Mesendoderm (in vitro differentiated cells): ENCODE data around the gene CUX1.
"Not testable (repeated sequence)": the region's sequence is repeated elsewhere in the genome, so short reads cannot be mapped to it uniquely, and the experiment has no call there.

Source experiments
- DNase-seq: peaks from one replicate; pipeline ENCODE4 v3.0.0; 2013
- H2AK5ac ChIP-seq: 2 replicates; pipeline ENCODE4 v1.6.1; 2013; ENCODE audit warnings: low read length, inconsistent platforms
- H2BK120ac ChIP-seq: 2 replicates; pipeline ENCODE4 v1.6.1; 2013; ENCODE audit warnings: low read depth, mild to moderate bottlenecking, low read length, moderate library complexity, mixed read lengths
- H2BK15ac ChIP-seq: replicated peaks from 2 replicates; pipeline ENCODE4 v1.6.1; 2013; ENCODE audit warnings: low read depth, mild to moderate bottlenecking, moderate library complexity
- H2BK5ac ChIP-seq: 2 replicates; pipeline ENCODE4 v1.6.1; 2013; ENCODE audit warnings: low read length, inconsistent platforms
- H3K18ac ChIP-seq: 2 replicates; pipeline ENCODE4 v1.6.1; 2013; ENCODE audit warnings: mild to moderate bottlenecking, low read length, mixed read lengths
- H3K23ac ChIP-seq: one replicate; pipeline ENCODE4 v1.6.1; 2013; ENCODE audit warnings: low read length
- H3K27ac ChIP-seq: 2 replicates; pipeline ENCODE4 v1.5.1; 2013; ENCODE audit warnings: low read depth, mild to moderate bottlenecking, inconsistent platforms, low read length, moderate library complexity
- H3K27me3 ChIP-seq: 2 replicates; pipeline ENCODE4 v1.6.1; 2013; ENCODE audit warnings: low read length, control low read depth, mild to moderate bottlenecking, inconsistent platforms; ENCODE audit not compliant: insufficient read depth, poor library complexity
- H3K36me3 ChIP-seq: 2 replicates; pipeline ENCODE4 v1.6.1; 2013; ENCODE audit warnings: low read length, inconsistent platforms; ENCODE audit not compliant: control insufficient read depth, insufficient read depth
- H3K4ac ChIP-seq: one replicate; pipeline ENCODE4 v1.6.1; 2013; ENCODE audit warnings: low read depth, mild to moderate bottlenecking, low read length, moderate library complexity
- H3K4me1 ChIP-seq: 2 replicates; pipeline ENCODE4 v1.6.1; 2013; ENCODE audit warnings: low read depth, low read length, inconsistent platforms; ENCODE audit not compliant: control insufficient read depth
- H3K4me2 ChIP-seq: 2 replicates; pipeline ENCODE4 v1.6.1; 2013; ENCODE audit warnings: low read length
- H3K4me3 ChIP-seq: 2 replicates; pipeline ENCODE4 v1.5.1; 2013; ENCODE audit warnings: mild to moderate bottlenecking, low read length
- H3K56ac ChIP-seq: one replicate; pipeline ENCODE4 v1.6.1; 2013; ENCODE audit warnings: low read length
- H3K79me1 ChIP-seq: 2 replicates; pipeline ENCODE4 v1.6.1; 2013; ENCODE audit warnings: low read length, inconsistent platforms
- H3K79me2 ChIP-seq: 2 replicates; pipeline ENCODE4 v1.6.1; 2013; ENCODE audit warnings: mild to moderate bottlenecking, low read length; ENCODE audit not compliant: control insufficient read depth, insufficient read depth
- H3K9ac ChIP-seq: 2 replicates; pipeline ENCODE4 v1.6.1; 2013; ENCODE audit warnings: low read length, inconsistent platforms
- H4K5ac ChIP-seq: one replicate; pipeline ENCODE4 v1.6.1; 2013; ENCODE audit warnings: low read length
- H4K8ac ChIP-seq: one replicate; pipeline ENCODE4 v1.6.1; 2013; ENCODE audit warnings: low read depth, mild to moderate bottlenecking, control low read depth, low read length, moderate library complexity
- WGBS: extraction: QIAGEN DNeasy Blood & Tissue Kit; methylation state at CpG from one replicate; pipeline ENCODE4 v1.1.7; 2013; ENCODE audit warnings: low lambda C conversion rate, missing lambda C conversion rate; ENCODE audit not compliant: insufficient coverage; ENCODE audit errors: extremely low coverage; 5-methylcytosine and 5-hydroxymethylcytosine counted together

The CUX1 gene

GRCh38 chr7:101924171-101924570 lies 106.7 kb downstream of the CUX1 start:
- no peaks in the 10 kb centered on the region for H3K27me3 ChIP-seq
- no peak overlapping the region for H3K9ac ChIP-seq
- H2BK120ac ChIP-seq: no peak overlapping the region
- peaks cover 67% of the 10 kb centered on the region for H3K79me2 ChIP-seq
- DNase-seq: no peak
- no peak overlapping the region for H3K56ac ChIP-seq
- H2BK15ac ChIP-seq: no peak overlapping the region
- peaks cover 27% of the 10 kb centered on the region for H3K79me1 ChIP-seq
- WGBS: no CpG with 5 or more reads among the region's 9 CpGs
- H3K4me1 ChIP-seq: peaks cover 2% of the 10 kb centered on the region
- H3K4ac ChIP-seq: no peak overlapping the region
- H3K36me3 ChIP-seq: no peaks in the 10 kb centered on the region
- H2BK5ac ChIP-seq: no peak overlapping the region
- no peak overlapping the region for H3K18ac ChIP-seq
- no peak overlapping the region for H3K4me3 ChIP-seq
- H2AK5ac ChIP-seq: no peak overlapping the region
- H3K27ac ChIP-seq: no peak overlapping the region
- no peak overlapping the region for H4K5ac ChIP-seq
- H3K4me2 ChIP-seq: no peak overlapping the region
- H4K8ac ChIP-seq: no peak overlapping the region
- no peak overlapping the region for H3K23ac ChIP-seq

DNA sequence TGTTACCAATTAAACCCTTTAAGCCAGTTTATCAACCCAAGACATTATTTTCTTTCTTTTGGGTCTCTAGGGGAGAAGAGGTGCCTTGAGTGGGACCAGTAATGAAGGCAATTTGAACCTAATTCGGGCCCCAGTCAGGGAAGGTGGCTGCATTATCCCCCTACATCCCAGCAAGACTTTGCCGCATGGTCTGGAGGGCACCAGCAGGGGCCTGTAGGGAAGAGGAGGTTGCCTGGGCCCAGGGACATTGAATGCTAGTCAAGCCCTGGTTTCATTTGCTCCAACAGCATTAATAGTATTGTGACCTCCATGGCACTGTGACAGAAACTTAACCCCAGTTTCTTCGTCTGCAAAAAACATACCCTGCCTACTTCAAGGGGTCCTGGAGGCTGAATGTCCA lies 108.8 kb downstream of the CUX1 start:
- no peak overlapping the region for H3K4ac ChIP-seq
- no peak overlapping the region for H4K5ac ChIP-seq
- H3K18ac ChIP-seq: no peak overlapping the region
- DNase-seq: no peak
- peaks cover 2% of the 10 kb centered on the region for H3K4me1 ChIP-seq
- H3K36me3 ChIP-seq: no peaks in the 10 kb centered on the region
- no peak overlapping the region for H3K27ac ChIP-seq
- no peak overlapping the region for H3K4me3 ChIP-seq
- H2BK5ac ChIP-seq: no peak overlapping the region
- H2AK5ac ChIP-seq: no peak overlapping the region
- no CpG with 5 or more reads among the region's 3 CpGs for WGBS
- no peaks in the 10 kb centered on the region for H3K27me3 ChIP-seq
- H3K23ac ChIP-seq: no peak overlapping the region
- H2BK120ac ChIP-seq: no peak overlapping the region
- no peak overlapping the region for H4K8ac ChIP-seq
- no peak overlapping the region for H3K4me2 ChIP-seq
- H3K9ac ChIP-seq: no peak overlapping the region
- H2BK15ac ChIP-seq: no peak overlapping the region
- H3K56ac ChIP-seq: no peak overlapping the region
- peaks cover 20% of the 10 kb centered on the region for H3K79me1 ChIP-seq
- peaks cover 75% of the 10 kb centered on the region for H3K79me2 ChIP-seq

- H3K4me3 ChIP-seq: no peak overlapping the region
- H3K4me2 ChIP-seq: no peak overlapping the region
- WGBS: no CpG with 5 or more reads among the region's 6 CpGs
- H3K27ac ChIP-seq: no peak overlapping the region
- H3K56ac ChIP-seq: no peak overlapping the region
- no peak overlapping the region for H3K18ac ChIP-seq
- H2BK15ac ChIP-seq: no peak overlapping the region
- no peak overlapping the region for H2BK120ac ChIP-seq
- H4K8ac ChIP-seq: no peak overlapping the region
- no peak overlapping the region for H2BK5ac ChIP-seq
- no peaks in the 10 kb centered on the region for H3K36me3 ChIP-seq
- no peak for DNase-seq
- H4K5ac ChIP-seq: no peak overlapping the region
- no peak overlapping the region for H3K9ac ChIP-seq
- no peaks in the 10 kb centered on the region for H3K27me3 ChIP-seq
- H3K23ac ChIP-seq: no peak overlapping the region
- H3K79me2 ChIP-seq: peaks cover 77% of the 10 kb centered on the region
- H3K4ac ChIP-seq: no peak overlapping the region
- peaks cover 20% of the 10 kb centered on the region for H3K79me1 ChIP-seq
- peaks cover 9% of the 10 kb centered on the region for H3K4me1 ChIP-seq
- no peak overlapping the region for H2AK5ac ChIP-seq
Observed at GRCh38 chr7:101927389-101927788, 110.0 kb downstream of the CUX1 start.

DNA sequence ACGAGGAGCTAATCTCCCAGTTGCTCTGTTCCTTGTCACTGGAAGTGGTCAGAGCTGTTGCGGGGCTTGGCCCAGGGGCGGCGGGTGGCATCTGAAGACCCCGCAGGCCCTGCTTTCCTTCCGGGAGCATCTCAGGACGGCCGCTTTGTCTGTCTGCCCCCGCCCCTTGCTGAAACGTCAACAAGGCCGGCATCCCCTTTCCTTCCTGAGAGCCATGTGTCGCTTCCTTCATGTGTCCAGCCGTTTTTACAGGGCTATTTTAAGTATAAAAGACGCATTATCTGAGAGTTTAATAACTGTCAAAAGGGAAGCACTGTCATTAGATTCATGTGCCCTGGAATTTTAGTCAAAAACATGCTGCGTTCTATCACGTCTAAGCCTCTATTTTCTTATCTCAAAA lies 110.4 kb downstream of the CUX1 start:
- Histone ChIP-seq H2BK120ac (no peak overlapping the region), H4K8ac (no peak overlapping the region), H3K9ac (no peak overlapping the region), H3K27ac (no peak overlapping the region), H3K79me1 (peaks cover 19% of the 10 kb centered on the region), H3K23ac (no peak overlapping the region), H3K4me2 (no peak overlapping the region), H2BK15ac (no peak overlapping the region), H3K4me1 (peaks cover 8% of the 10 kb centered on the region), H2BK5ac (no peak overlapping the region), H3K36me3 (no peaks in the 10 kb centered on the region), H2AK5ac (no peak overlapping the region), H3K4ac (no peak overlapping the region), H4K5ac (no peak overlapping the region), H3K27me3 (no peaks in the 10 kb centered on the region), H3K18ac (peak overlapping the region; percentile 25), H3K4me3 (no peak overlapping the region), H3K56ac (no peak overlapping the region), H3K79me2 (peaks cover 73% of the 10 kb centered on the region)
- DNase-seq: no peak
- WGBS: no CpG with 5 or more reads among the region's 16 CpGs

DNA sequence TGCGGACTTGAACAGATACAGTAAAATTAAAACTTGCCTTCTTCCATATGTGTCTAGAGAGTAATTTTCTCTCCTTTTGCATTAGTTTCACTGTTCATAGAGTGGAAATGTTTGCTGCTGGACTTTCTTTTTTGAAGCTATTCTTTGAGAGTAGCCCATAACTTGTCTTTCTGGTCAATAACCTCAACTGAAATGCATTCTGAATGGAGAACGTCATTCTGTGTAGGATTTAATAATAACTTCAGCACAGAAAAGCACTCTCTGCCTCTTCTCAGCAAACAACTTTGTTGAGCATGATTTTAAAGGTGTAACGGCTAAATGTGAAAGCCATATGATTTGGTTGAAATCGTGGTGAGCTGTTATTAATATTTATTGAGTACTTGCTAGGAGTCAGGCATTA lies 111.8 kb downstream of the CUX1 start:
- peaks cover 8% of the 10 kb centered on the region for H3K4me1 ChIP-seq
- H3K56ac ChIP-seq: no peak overlapping the region
- H4K5ac ChIP-seq: no peak overlapping the region
- DNase-seq: no peak
- no peak overlapping the region for H2BK120ac ChIP-seq
- H3K4ac ChIP-seq: no peak overlapping the region
- H3K79me1 ChIP-seq: peaks cover 10% of the 10 kb centered on the region
- H3K4me3 ChIP-seq: no peak overlapping the region
- no peak overlapping the region for H3K27ac ChIP-seq
- 100% methylated on average over 2 of the region's 4 CpGs for WGBS
- H3K36me3 ChIP-seq: no peaks in the 10 kb centered on the region
- no peak overlapping the region for H2AK5ac ChIP-seq
- H3K9ac ChIP-seq: no peak overlapping the region
- no peaks in the 10 kb centered on the region for H3K27me3 ChIP-seq
- no peak overlapping the region for H3K18ac ChIP-seq
- H2BK15ac ChIP-seq: no peak overlapping the region
- no peak overlapping the region for H3K4me2 ChIP-seq
- H3K79me2 ChIP-seq: peaks cover 59% of the 10 kb centered on the region
- no peak overlapping the region for H4K8ac ChIP-seq
- no peak overlapping the region for H2BK5ac ChIP-seq
- no peak overlapping the region for H3K23ac ChIP-seq

- not testable (repeated sequence) for H3K4me3 ChIP-seq
Observed at GRCh38 chr7:101929911-101930310, 112.5 kb downstream of the CUX1 start.

More at GRCh38 chr7:101929911-101930310, 112.5 kb downstream of the CUX1 start:
- H3K36me3 ChIP-seq, H4K5ac ChIP-seq, H2BK120ac ChIP-seq, H3K79me1 ChIP-seq, H3K4ac ChIP-seq, H2AK5ac ChIP-seq, H3K56ac ChIP-seq, H3K27me3 ChIP-seq, H3K4me2 ChIP-seq, H2BK5ac ChIP-seq, H4K8ac ChIP-seq, H3K27ac ChIP-seq, H3K23ac ChIP-seq, H3K9ac ChIP-seq, DNase-seq, H3K18ac ChIP-seq, H2BK15ac ChIP-seq: not testable (repeated sequence)
- WGBS: no CpG with 5 or more reads among the region's 6 CpGs
- peaks cover 54% of the 10 kb centered on the region for H3K79me2 ChIP-seq
- H3K4me1 ChIP-seq: peaks cover 14% of the 10 kb centered on the region
